SH-SY5Y (cell line): ENCODE data around the gene THOP1.

ENCODE experiments used
- GATA2 ChIP-seq: IDR thresholded peaks from 2 replicates; pipeline ENCODE4 v1.6.1; 2011; ENCODE audit warnings: mild to moderate bottlenecking, low read depth, low read length
- GATA3 ChIP-seq: IDR thresholded peaks from 2 replicates; pipeline ENCODE4 v1.6.1; 2011; ENCODE audit warnings: low read depth, mild to moderate bottlenecking, low read length, moderate library complexity

- TF ChIP-seq GATA3 (no peak), GATA2 (no peak)
Observed at GRCh38 chr19:2808129-2808941, 23.0 kb downstream of the THOP1 start.
